Natural killer cell (primary cell): Measurements from ENCODE around the gene CDCA8. TPM values are rescaled to one million over a fixed set of nuclear protein-coding genes. Genes with fewer than 3 reads are reported as not detected.

Source experiments
- ATAC-seq, 3 donors: fragments of 150-1000 bp in 2 of 3; fragments of 200-7000 bp in 1 of 3; cut with Tn5 transposase; 1 replicate in 1 of 3; 2 replicates in 2 of 3; pipeline ENCODE4 v1.10.0; 2021; ENCODE audit warnings: mild to moderate bottlenecking in 2 of 3, moderate library complexity in 2 of 3
- DNase-seq, 2 donors: peaks; one replicate each; pipeline versions ENCODE4 v3.0.0 to v3.0.0-alpha.2; 2013 to 2021; ENCODE audit warnings: mixed read lengths in 1 of 2
- H3K27ac ChIP-seq: one replicate; pipeline ENCODE4 v1.5.1; 2013; ENCODE audit warnings: mild to moderate bottlenecking, low read length
- H3K27me3 ChIP-seq: one replicate; pipeline ENCODE4 v1.6.1; 2013; ENCODE audit warnings: low read length; ENCODE audit not compliant: control insufficient read depth, insufficient read depth
- H3K36me3 ChIP-seq: one replicate; pipeline ENCODE4 v1.6.1; 2013; ENCODE audit warnings: low read length; ENCODE audit not compliant: control insufficient read depth, insufficient read depth
- H3K4me1 ChIP-seq: one replicate; pipeline ENCODE4 v1.6.1; 2013; ENCODE audit warnings: low read length; ENCODE audit not compliant: control insufficient read depth, insufficient read depth
- H3K4me3 ChIP-seq: one replicate; pipeline ENCODE4 v1.5.1; 2013; ENCODE audit warnings: low read length
- H3K9me3 ChIP-seq: one replicate; pipeline ENCODE4 v1.6.1; 2013; ENCODE audit warnings: low read length; ENCODE audit not compliant: control insufficient read depth, insufficient read depth
- H3K27ac Mint-ChIP-seq, 2 donors: one replicate each; pipeline ENCODE4 v1.8.0; 2022; ENCODE audit warnings: mild to moderate bottlenecking in 2 of 2, mixed read lengths in 2 of 2, moderate library complexity in 1 of 2
- H3K27me3 Mint-ChIP-seq, 2 donors: one replicate each; pipeline ENCODE4 v1.8.0; 2022; ENCODE audit warnings: low read depth in 2 of 2, mixed read lengths in 2 of 2
- H3K36me3 Mint-ChIP-seq: one replicate; pipeline ENCODE4 v1.8.0; 2022; ENCODE audit warnings: mixed read lengths
- H3K4me1 Mint-ChIP-seq, 2 donors: one replicate each; pipeline ENCODE4 v1.8.0; 2022; ENCODE audit warnings: mixed read lengths in 2 of 2
- H3K4me3 Mint-ChIP-seq: one replicate; pipeline ENCODE4 v1.8.0; 2022; ENCODE audit warnings: mild to moderate bottlenecking, moderate library complexity, mixed read lengths
- H3K9me3 Mint-ChIP-seq, 2 donors: one replicate each; pipeline ENCODE4 v1.8.0; 2022; ENCODE audit warnings: mixed read lengths in 2 of 2
- CTCF ChIP-seq: fragments of 200-600 bp; IDR thresholded peaks from one replicate; pipeline ENCODE4 v1.8.0; 2022; ENCODE audit warnings: antibody characterized with exemption
- WGBS: methylation state at CpG from one replicate; pipeline ENCODE4 v1.1.7; 2013; ENCODE audit warnings: missing lambda C conversion rate; ENCODE audit not compliant: insufficient coverage; 5-methylcytosine and 5-hydroxymethylcytosine counted together
- intact Hi-C: fragments of 100-400 bp; cut with micrococcal nuclease; formaldehyde crosslinking; loops from one replicate; pipeline ENCODE4 v1.14.2; 2022
- total RNA-seq, 4 donors: library from RNA; stranded (reverse); fragments of 120-200 nt in 1 of 4; gene quantifications; one replicate each; pipeline versions ENCODE4 v1.2.3 to v1.2.4, GENCODE V29; 2013 to 2022

CDCA8 gene
- total RNA-seq, 3 donors from 2014 or later (not counting 1 experiment from before 2014, with no cell fraction given), result 1.6 to 3.3 (median 2.2) TPM

- peaks cover 20% of the 10 kb centered on the region for H3K36me3 ChIP-seq
Observed at GRCh38 chr1:37704966-37705365, 12.7 kb downstream of the CDCA8 start.

GRCh38 chr1:37705399-37705798, 13.1 kb downstream of the CDCA8 start:
- DNase-seq (no peak), ATAC-seq (no peak)
- H3K9me3 ChIP-seq, result no peaks in the 10 kb centered on the region
- no peak overlapping the region for H3K4me3 ChIP-seq
- TF ChIP-seq CTCF, result no peak
- H3K36me3 Mint-ChIP-seq, result no peaks in the 10 kb centered on the region
- no peak overlapping the region for H3K27ac Mint-ChIP-seq
- no peak overlapping the region for H3K4me3 Mint-ChIP-seq
- H3K27ac ChIP-seq, result no peak overlapping the region
- no peaks in the 10 kb centered on the region for H3K4me1 ChIP-seq
- WGBS, result 83% methylated on average over 8 of the region's 8 CpGs
- peaks cover 16% of the 10 kb centered on the region for H3K36me3 ChIP-seq
- H3K9me3 Mint-ChIP-seq, result no peaks in the 10 kb centered on the region
- no peaks in the 10 kb centered on the region for H3K27me3 Mint-ChIP-seq
- no peaks in the 10 kb centered on the region for H3K4me1 Mint-ChIP-seq
- no peaks in the 10 kb centered on the region for H3K27me3 ChIP-seq
- intact Hi-C loops, result no loop called here

More at GRCh38 chr1:37704966-37705365, 12.7 kb downstream of the CDCA8 start:
- H3K27ac ChIP-seq, result no peak overlapping the region
- intact Hi-C loops, result no loop called here
- H3K4me1 ChIP-seq, result no peaks in the 10 kb centered on the region
- no peaks in the 10 kb centered on the region for H3K27me3 Mint-ChIP-seq
- DNase-seq, result no peak
- no peaks in the 10 kb centered on the region for H3K9me3 Mint-ChIP-seq
- no peaks in the 10 kb centered on the region for H3K9me3 ChIP-seq
- no peaks in the 10 kb centered on the region for H3K36me3 Mint-ChIP-seq
- whole genome bisulfite sequencing, result 100% methylated on average over 2 of the region's 3 CpGs
- H3K4me3 ChIP-seq, result no peak overlapping the region
- H3K4me3 Mint-ChIP-seq, result no peak overlapping the region
- ATAC-seq, result no peak
- H3K27me3 ChIP-seq, result no peaks in the 10 kb centered on the region
- H3K27ac Mint-ChIP-seq, result no peak overlapping the region
- TF ChIP-seq CTCF, result no peak
- H3K4me1 Mint-ChIP-seq, result no peaks in the 10 kb centered on the region

GRCh38 chr1:37708471-37708870, 16.2 kb downstream of the CDCA8 start:
- Mint-ChIP-seq H3K9me3 (no peaks in the 10 kb centered on the region), H3K4me3 (no peak overlapping the region), H3K27me3 (no peaks in the 10 kb centered on the region), H3K4me1 (no peaks in the 10 kb centered on the region), H3K36me3 (no peaks in the 10 kb centered on the region), H3K27ac (no peak overlapping the region)
- no peaks in the 10 kb centered on the region for H3K9me3 ChIP-seq
- intact Hi-C loops, result no loop called here
- H3K36me3 ChIP-seq, result peaks cover 16% of the 10 kb centered on the region
- DNase-seq (no peak), ATAC-seq (no peak)
- no peak overlapping the region for H3K4me3 ChIP-seq
- H3K4me1 ChIP-seq, result no peaks in the 10 kb centered on the region
- no peak overlapping the region for H3K27ac ChIP-seq
- TF ChIP-seq CTCF, result no peak
- 97% methylated on average over 4 of the region's 4 CpGs for WGBS
- no peaks in the 10 kb centered on the region for H3K27me3 ChIP-seq

GRCh38 chr1:37714226-37714625, 21.9 kb downstream of the CDCA8 start:
- intact Hi-C loops, result no loop called here
- H3K27ac Mint-ChIP-seq, result no peak overlapping the region
- Histone ChIP-seq H3K36me3 (no peaks in the 10 kb centered on the region), H3K4me3 (no peak overlapping the region), H3K27ac (no peak overlapping the region), H3K4me1 (no peaks in the 10 kb centered on the region), H3K27me3 (no peaks in the 10 kb centered on the region), H3K9me3 (no peaks in the 10 kb centered on the region)
- no peaks in the 10 kb centered on the region for H3K27me3 Mint-ChIP-seq
- no peak for ATAC-seq
- no peak overlapping the region for H3K4me3 Mint-ChIP-seq
- H3K9me3 Mint-ChIP-seq, result no peaks in the 10 kb centered on the region
- TF ChIP-seq CTCF, result no peak
- no peaks in the 10 kb centered on the region for H3K4me1 Mint-ChIP-seq
- 93% methylated on average over 8 of the region's 8 CpGs for WGBS
- no peak for DNase-seq
- H3K36me3 Mint-ChIP-seq, result no peaks in the 10 kb centered on the region
